Panc1 (cell line): Measurements from ENCODE around the gene UCK1. TPM values are rescaled to one million over a fixed set of nuclear protein-coding genes. Genes with fewer than 3 reads are reported as not detected.
A peak's percentile ranks its signal among the peaks of the same experiment; 100 is the strongest.

Source experiments
- ATAC-seq: fragments of 200-7000 bp; cut with Tn5 transposase; 2 replicates; pipeline ENCODE4 v1.9.1; 2020; ENCODE audit warnings: mild to moderate bottlenecking, moderate library complexity
- Bru-seq: library from RNA; stranded (reverse); fragments of 400-500 nt; gene quantifications from one replicate; lab custom pipeline; 2021; lab: Mats Ljungman, UMichigan
- BruChase-seq, 2 experiments: library from RNA; stranded (reverse); fragments of 400-500 nt; gene quantifications; one replicate each; lab custom pipeline; 2021; lab: Mats Ljungman, UMichigan
- BruUV-seq: library from RNA; stranded (reverse); fragments of 400-500 nt; replicated peaks from 2 replicates; lab custom pipeline; 2021; lab: Mats Ljungman, UMichigan
- CTCF ChIA-PET: fragments of 300-600 bp; sonication (Branson Sonifier 250); formaldehyde crosslinking; loops from one replicate; lab custom pipeline; 2022; ENCODE audit warnings: antibody characterized with exemption; lab: Charles Lee
- POLR2A ChIA-PET: fragments of 300-600 bp; sonication (Branson Sonifier 250); formaldehyde crosslinking; loops from one replicate; lab custom pipeline; 2022; ENCODE audit warnings: antibody characterized with exemption; lab: Charles Lee
- DNase-seq: peaks from one replicate; pipeline ENCODE4 v3.0.0-alpha.2; 2010; ENCODE audit warnings: low read depth, low spot score
- H3K27ac ChIP-seq: 2 replicates; pipeline ENCODE4 v1.5.1; 2011; ENCODE audit warnings: mild to moderate bottlenecking, low read length, inconsistent platforms
- H3K27me3 ChIP-seq: fragments of 200-500 bp; sonication (Bioruptor generic); 2 replicates; pipeline ENCODE4 v1.6.0; 2014; ENCODE audit warnings: low read length, inconsistent platforms; ENCODE audit not compliant: control insufficient read depth, insufficient read depth
- H3K36me3 ChIP-seq: fragments of 200-500 bp; sonication (Bioruptor generic); 2 replicates; pipeline ENCODE4 v1.5.1; 2014; ENCODE audit warnings: inconsistent platforms, mild to moderate bottlenecking, low read length, moderate library complexity; ENCODE audit not compliant: control insufficient read depth, insufficient read depth
- H3K4me1 ChIP-seq: 2 replicates; pipeline ENCODE4 v1.5.1; 2011; ENCODE audit warnings: inconsistent platforms, mild to moderate bottlenecking, low read length, moderate library complexity; ENCODE audit not compliant: control insufficient read depth, insufficient read depth
- H3K4me3 ChIP-seq, 2 experiments: 2 replicates each; pipeline ENCODE4 v1.5.1; 2011 to 2012; ENCODE audit warnings: low read depth in 2 of 2, low read length in 2 of 2, mild to moderate bottlenecking in 2 of 2, inconsistent platforms in 1 of 2, moderate library complexity in 1 of 2
- H3K9me3 ChIP-seq: fragments of 200-500 bp; sonication (Bioruptor generic); 2 replicates; pipeline ENCODE4 v1.5.1; 2014; ENCODE audit warnings: low read depth, mild to moderate bottlenecking, inconsistent platforms, low read length, moderate library complexity; ENCODE audit not compliant: control insufficient read depth, insufficient read depth
- CTCF ChIP-seq: fragments of 450-650 bp; IDR thresholded peaks from 2 replicates; pipeline ENCODE4 v1.5.1; 2017; ENCODE audit warnings: mild to moderate bottlenecking
- POLR2AphosphoS5 ChIP-seq: IDR thresholded peaks from 2 replicates; pipeline ENCODE4 v1.6.1; 2012; ENCODE audit warnings: mild to moderate bottlenecking, low read depth, low read length, moderate library complexity
- REST ChIP-seq, 2 experiments: IDR thresholded peaks; 2 replicates each; pipeline ENCODE4 v1.6.1; 2011 to 2012; ENCODE audit warnings: low read depth in 2 of 2, control low read depth in 1 of 2, low read length in 1 of 2, mild to moderate bottlenecking in 1 of 2, moderate library complexity in 1 of 2; ENCODE audit not compliant: insufficient read depth in 1 of 2
- SIN3A ChIP-seq: IDR thresholded peaks from 2 replicates; pipeline ENCODE4 v1.6.1; 2012; ENCODE audit warnings: low read depth, mild to moderate bottlenecking, low read length, moderate library complexity, borderline replicate concordance; ENCODE audit not compliant: insufficient read depth
- TCF7L2 ChIP-seq: IDR thresholded peaks from 2 replicates; pipeline ENCODE4 v1.6.1; 2011; ENCODE audit warnings: mild to moderate bottlenecking, low read depth, low read length, inconsistent platforms
- in situ Hi-C: cut with HindIII; loops from 2 replicates; pipeline ENCODE4 v1.10.0; 2016; ENCODE audit warnings: low sequenced_read_pairs, low pct_unique_long_range_greater_than_20kb
- intact Hi-C: fragments of 100-400 bp; cut with micrococcal nuclease; formaldehyde crosslinking; loops from one replicate; pipeline ENCODE4 v1.10.0; 2022; ENCODE audit not compliant: unreplicated experiment
- long read RNA-seq: library from polyadenylated mRNA; unstranded; transcript quantifications from one replicate; pipeline ENCODE4 v2.0.0, GENCODE V29; 2021; ENCODE audit not compliant: unreplicated experiment
- polyA plus RNA-seq: library from polyadenylated mRNA; unstranded; fragments of >200 nt; gene quantifications from one replicate; pipeline ENCODE4 v1.2.1, GENCODE V29; 2012; ENCODE audit warnings: missing spikeins; ENCODE audit not compliant: insufficient read length
- total RNA-seq: library from RNA; stranded (reverse); gene quantifications from one replicate; pipeline ENCODE4 v1.2.1, GENCODE V29; 2021; ENCODE audit not compliant: unreplicated experiment

UCK1 gene
- total RNA-seq, result 30.2 TPM
- polyA plus RNA-seq, result 40.4 TPM
- Bru-seq, nascent RNA, result percentile 53 among the genes with signal in this experiment
- percentile 68 among the genes with signal in this experiment for BruChase-seq, experiment 1, labeled RNA remaining after a 2-hour chase
- percentile 78 among the genes with signal in this experiment for BruChase-seq, experiment 2, labeled RNA remaining after a 6-hour chase
- long read RNA-seq, transcript UCK1-204 (7 exons, 2,167 nt), result major isoform, 42 of 69 reads
- long read RNA-seq, partial matches to known transcripts, result 1 of 69 reads
- long read RNA-seq, other reads (novel, unspliced or antisense), result 22 of 69 reads

- in situ Hi-C loops, result no loop called here
- Histone ChIP-seq H3K4me1 (peaks cover 11% of the 10 kb centered on the region), H3K27ac (peak within 1 kb of the TSS; percentile 69), H3K9me3 (no peaks in the 10 kb centered on the region), H3K27me3 (no peaks in the 10 kb centered on the region), H3K4me3 (peak within 1 kb of the TSS; percentile 66 to 68), H3K36me3 (no peaks in the 10 kb centered on the region)
- no peak for DNase-seq
- POLR2A ChIA-PET, result no interaction called here
- CTCF ChIA-PET, result no interaction called here
- peak; percentile 94 for ATAC-seq
- intact Hi-C loops, result no loop called here
- no TSS peak for BruUV-seq
- TF ChIP-seq REST (IDR thresholded peaks at IDR 0.05; ENCODE audit: insufficient read depth in 1 of 2, low read depth in 2 of 2, low read length in 1 of 2) (0 out of 4 replicates have a peak, but pooled peaks of 1 of the 2 experiments have one; percentile 30), SIN3A (no peak), POLR2AphosphoS5 (0 out of 2 replicates have a peak, but pooled peaks have one; percentile 40)
Measured at GRCh38 chr9:131530920-131531832, at the start of gene UCK1. UCK1 (minus strand) TSS chr9:131531263; CDS start chr9:131531174, 89 bp downstream.

- intact Hi-C loops (no loop called here), in situ Hi-C loops (no loop called here)
- DNase-seq (no peak), ATAC-seq (no peak)
- TF ChIP-seq POLR2AphosphoS5 (no peak), TCF7L2 (no peak), REST (IDR thresholded peaks at IDR 0.05; ENCODE audit: insufficient read depth in 1 of 2, low read depth in 2 of 2, low read length in 1 of 2) (no peak), CTCF (no peak), SIN3A (no peak)
- Histone ChIP-seq H3K4me1 (no peaks in the 10 kb centered on the region), H3K4me3 (no peak overlapping the region), H3K9me3 (no peaks in the 10 kb centered on the region), H3K27me3 (no peaks in the 10 kb centered on the region), H3K36me3 (no peaks in the 10 kb centered on the region), H3K27ac (no peak overlapping the region)
- ChIA-PET POLR2A (no interaction called here), CTCF (no interaction called here)
- BruUV-seq, result no TSS peak
Measured at GRCh38 chr9:131580358-131580757, 49.3 kb upstream of the UCK1 start.
